Neural cell (in vitro differentiated cells): ENCODE data around the gene SDS. TPM values are rescaled to one million over a fixed set of nuclear protein-coding genes. Genes with fewer than 3 reads are reported as not detected.

Experiments
- H2AFZ ChIP-seq: fragments of 200-600, 300-800 bp; sonication (generic), shearing (Covaris generic); 2 replicates; pipeline ENCODE4 v1.6.0; 2014; ENCODE audit warnings: low read depth, mild to moderate bottlenecking, antibody characterized with exemption, low read length, moderate library complexity
- H3F3A ChIP-seq: fragments of 200-600 bp; shearing (Covaris generic); 2 replicates; pipeline ENCODE4 v1.6.1; 2016; ENCODE audit warnings: mild to moderate bottlenecking, moderate library complexity, mixed read lengths, antibody characterized with exemption, low read length; ENCODE audit not compliant: insufficient read depth, poor library complexity, severe bottlenecking
- H3K27ac ChIP-seq: fragments of 200-600, 300-800 bp; sonication (generic), shearing (Covaris generic); 2 replicates; pipeline ENCODE4 v1.5.1; 2014; ENCODE audit warnings: mild to moderate bottlenecking, low read length, moderate library complexity
- H3K27me3 ChIP-seq: fragments of 300-800, 200-600 bp; sonication (generic), shearing (Covaris generic); 2 replicates; pipeline ENCODE4 v1.6.0; 2014; ENCODE audit warnings: mild to moderate bottlenecking, low read depth, low read length, moderate library complexity; ENCODE audit not compliant: insufficient read depth
- H3K36me3 ChIP-seq: fragments of 300-800, 200-600 bp; sonication (generic), shearing (Covaris generic); 2 replicates; pipeline ENCODE4 v1.5.1; 2014; ENCODE audit warnings: mild to moderate bottlenecking, antibody characterized with exemption, low read length, moderate library complexity; ENCODE audit not compliant: insufficient read depth
- H3K4me2 ChIP-seq: fragments of 300-800, 200-600 bp; sonication (generic), shearing (Covaris generic); 2 replicates; pipeline ENCODE4 v1.6.0; 2014; ENCODE audit warnings: mild to moderate bottlenecking, low read length
- H3K4me3 ChIP-seq: fragments of 300-800, 200-600 bp; sonication (generic), shearing (Covaris generic); 2 replicates; pipeline ENCODE4 v1.5.1; 2014; ENCODE audit warnings: mild to moderate bottlenecking, low read length, moderate library complexity
- H3K79me2 ChIP-seq: fragments of 200-600 bp; shearing (Covaris generic); replicated peaks from 2 replicates; pipeline ENCODE4 v1.6.0; 2014; ENCODE audit warnings: mild to moderate bottlenecking, low read length, moderate library complexity; ENCODE audit not compliant: insufficient read depth
- H3K9ac ChIP-seq: fragments of 300-800, 200-600 bp; sonication (generic), shearing (Covaris generic); 2 replicates; pipeline ENCODE4 v1.6.1; 2016; ENCODE audit warnings: mild to moderate bottlenecking, low read length, mixed read lengths
- H3K9me2 ChIP-seq: fragments of 200-600 bp; shearing (Covaris generic); 2 replicates; pipeline ENCODE4 v1.6.1; 2016; ENCODE audit warnings: mild to moderate bottlenecking, low read length, mixed read lengths; ENCODE audit not compliant: insufficient read depth
- H3K9me3 ChIP-seq: fragments of 200-600, 300-800 bp; sonication (generic), shearing (Covaris generic); 2 replicates; pipeline ENCODE4 v1.6.1; 2016; ENCODE audit warnings: mild to moderate bottlenecking, mixed run types, low read length, moderate library complexity, mixed read lengths
- H4K20me1 ChIP-seq: fragments of 200-600 bp; shearing (Covaris generic); 2 replicates; pipeline ENCODE4 v1.6.1; 2016; ENCODE audit warnings: mild to moderate bottlenecking, mixed run types; ENCODE audit not compliant: insufficient read depth
- CTCF ChIP-seq: fragments of 450-650 bp; IDR thresholded peaks from 2 replicates; pipeline ENCODE4 v1.5.1; 2014; ENCODE audit warnings: antibody characterized with exemption, mild to moderate bottlenecking, moderate library complexity; ENCODE audit not compliant: poor library complexity, severe bottlenecking
- EP300 ChIP-seq: fragments of 450-650 bp; conservative IDR thresholded peaks from 2 replicates; pipeline ENCODE4 v1.6.1; 2014; ENCODE audit warnings: antibody characterized with exemption, mild to moderate bottlenecking, moderate library complexity; ENCODE audit not compliant: poor library complexity, severe bottlenecking
- EZH2 ChIP-seq: fragments of 200-600, 300-800 bp; shearing (Covaris generic), sonication (generic); IDR thresholded peaks from 2 replicates; pipeline ENCODE4 v1.6.1; 2014; ENCODE audit warnings: antibody characterized with exemption, low read length, borderline replicate concordance, mild to moderate bottlenecking; ENCODE audit not compliant: insufficient read depth, poor library complexity, severe bottlenecking
- MXI1 ChIP-seq: fragments of 450-650 bp; conservative IDR thresholded peaks from 2 replicates; pipeline ENCODE4 v1.6.1; 2014; ENCODE audit warnings: antibody characterized with exemption, mild to moderate bottlenecking; ENCODE audit not compliant: poor library complexity, severe bottlenecking
- POLR2AphosphoS5 ChIP-seq: IDR thresholded peaks from 2 replicates; pipeline ENCODE4 v1.6.1; 2012
- RAD21 ChIP-seq: fragments of 450-650 bp; conservative IDR thresholded peaks from 2 replicates; pipeline ENCODE4 v1.6.1; 2014; ENCODE audit warnings: antibody characterized with exemption, mild to moderate bottlenecking, moderate library complexity
- REST ChIP-seq: IDR thresholded peaks from 2 replicates; pipeline ENCODE4 v1.6.1; 2012; ENCODE audit warnings: borderline replicate concordance
- SMC3 ChIP-seq: fragments of 450-650 bp; conservative IDR thresholded peaks from 2 replicates; pipeline ENCODE4 v1.6.1; 2014; ENCODE audit warnings: antibody characterized with exemption, mild to moderate bottlenecking, moderate library complexity; ENCODE audit not compliant: poor library complexity
- TAF1 ChIP-seq: IDR thresholded peaks from 2 replicates; pipeline ENCODE4 v1.6.1; 2012; ENCODE audit warnings: low read depth
- polyA plus RNA-seq: library from polyadenylated mRNA; depleted of rRNA; stranded (reverse); fragments of >200 nt; gene quantifications from 2 replicates; pipeline ENCODE4 v1.2.3, GENCODE V29; 2014

The SDS gene
- polyA plus RNA-seq, 1 donor from 2014 or later = not detected

- no peak overlapping the region for H3K9ac ChIP-seq
- no peak overlapping the region for H3K27ac ChIP-seq
- H3K9me2 ChIP-seq = no peaks in the 10 kb centered on the region
- no peaks in the 10 kb centered on the region for H3K79me2 ChIP-seq
- no peak overlapping the region for H3K4me3 ChIP-seq
- H2AFZ ChIP-seq = no peak overlapping the region
- H4K20me1 ChIP-seq = no peaks in the 10 kb centered on the region
- H3K4me2 ChIP-seq = no peak overlapping the region
- no peaks in the 10 kb centered on the region for H3K36me3 ChIP-seq
- no peaks in the 10 kb centered on the region for H3K27me3 ChIP-seq
- no peaks in the 10 kb centered on the region for H3K9me3 ChIP-seq
- H3F3A ChIP-seq = no peaks in the 10 kb centered on the region
- TF ChIP-seq SMC3 = no peak
- TF ChIP-seq CTCF = no peak
- TF ChIP-seq EZH2 = no peak
- no peak for TF ChIP-seq EP300
- TF ChIP-seq TAF1 = no peak
- no peak for TF ChIP-seq MXI1
- TF ChIP-seq RAD21 = no peak
- no peak for TF ChIP-seq REST
- TF ChIP-seq POLR2AphosphoS5 = no peak
Measured at GRCh38 chr12:113370923-113371682, 32.6 kb downstream of the SDS start.

GRCh38 chr12:113369391-113369985, 34.2 kb downstream of the SDS start:
- Histone ChIP-seq H2AFZ (no peak overlapping the region), H3K9me3 (no peaks in the 10 kb centered on the region), H3K79me2 (no peaks in the 10 kb centered on the region), H3F3A (no peaks in the 10 kb centered on the region), H3K27me3 (no peaks in the 10 kb centered on the region), H3K36me3 (no peaks in the 10 kb centered on the region), H3K27ac (no peak overlapping the region), H3K4me3 (no peak overlapping the region), H3K4me2 (no peak overlapping the region), H3K9ac (no peak overlapping the region), H3K9me2 (no peaks in the 10 kb centered on the region), H4K20me1 (no peaks in the 10 kb centered on the region)
- no peak for TF ChIP-seq TAF1
- TF ChIP-seq RAD21 = no peak
- TF ChIP-seq EZH2 = no peak
- TF ChIP-seq CTCF = no peak
- no peak for TF ChIP-seq REST
- TF ChIP-seq EP300 = no peak
- no peak for TF ChIP-seq POLR2AphosphoS5
